HG03442 (cell line): ENCODE data around the gene DPH5.
"Not testable (repeated sequence)": the region's sequence is repeated elsewhere in the genome, so short reads cannot be mapped to it uniquely, and the experiment has no call there.

Source experiments
- ATAC-seq: cut with Tn5 transposase; IDR thresholded peaks from one replicate; pipeline ENCODE4 v1.9.1; 2021; ENCODE audit warnings: mild to moderate bottlenecking, moderate library complexity; ENCODE audit not compliant: unreplicated experiment

The DPH5 gene

GRCh38 chr1:100989306-100990077 is 36.1 kb downstream of the DPH5 start:
- no peak for ATAC-seq

DNA sequence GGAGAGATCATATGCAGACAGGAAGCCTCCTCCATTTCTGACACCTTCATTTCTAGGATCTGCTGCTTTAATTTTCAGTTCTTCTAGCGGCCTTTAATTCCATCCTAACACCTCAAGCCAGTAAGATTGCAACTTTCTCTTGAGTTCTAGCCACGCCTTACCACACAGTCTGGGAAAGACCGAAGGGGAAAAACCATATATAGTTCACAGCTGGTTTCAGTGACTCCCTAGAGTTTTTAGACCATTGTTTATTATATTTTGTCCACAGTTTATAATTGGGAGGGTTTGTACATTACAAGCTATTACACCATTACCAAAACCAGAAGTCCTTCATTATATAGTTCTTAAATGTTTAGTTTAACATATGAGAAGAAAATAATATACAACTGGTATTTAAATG is 37.5 kb downstream of the DPH5 start:
- ATAC-seq, result no peak

GRCh38 chr1:100982793-100983192 is 42.8 kb downstream of the DPH5 start:
- no peak for ATAC-seq

DNA sequence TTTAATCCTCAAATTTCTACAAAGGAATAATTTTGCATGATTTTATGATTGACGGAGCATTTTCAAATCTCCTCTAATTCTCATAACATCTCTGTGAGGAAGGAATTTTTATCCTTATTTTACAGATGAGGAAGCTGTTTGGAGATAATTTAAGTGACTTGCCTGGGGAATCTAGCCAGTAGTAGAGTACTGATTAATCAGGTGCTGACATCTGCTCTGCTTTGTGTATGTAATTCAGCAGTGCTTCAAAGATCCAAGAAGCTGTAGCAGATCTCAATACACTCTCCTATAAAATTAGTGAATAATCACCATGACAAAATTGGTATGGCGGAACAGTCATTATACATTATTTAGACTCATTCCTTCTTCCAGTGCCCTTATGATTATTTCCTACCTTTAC is 46.0 kb downstream of the DPH5 start:
- ATAC-seq, result no peak

- ATAC-seq, result no peak
These were observed 48.6 kb downstream of the DPH5 start for GRCh38 chr1:100976936-100977335.

DNA sequence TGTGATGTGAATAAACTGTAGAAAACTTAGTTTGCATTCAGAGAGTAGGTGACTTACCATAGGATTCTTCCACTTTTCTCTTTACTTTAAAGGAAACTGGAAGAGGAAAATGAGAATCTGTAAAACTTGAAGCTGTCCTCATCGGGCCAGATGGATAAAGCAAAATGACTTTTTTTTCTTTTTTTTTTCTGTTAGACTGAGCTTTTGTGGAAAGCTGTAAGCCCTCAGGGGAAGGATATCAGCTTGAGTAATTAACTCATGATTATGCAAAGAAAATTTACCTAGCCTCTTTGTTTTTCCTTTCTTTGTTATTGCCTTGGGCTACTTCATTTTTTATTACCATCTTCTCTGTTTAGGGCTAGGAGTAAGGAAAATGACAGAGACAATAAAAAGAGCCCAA is 53.4 kb downstream of the DPH5 start:
- no peak for ATAC-seq

- ATAC-seq, result no peak
These were observed 54.6 kb downstream of the DPH5 start for GRCh38 chr1:100971021-100971420.

GRCh38 chr1:100969327-100969726 is 56.3 kb downstream of the DPH5 start:
- ATAC-seq, result no peak

- ATAC-seq, result no peak
These were observed 57.0 kb downstream of the DPH5 start for GRCh38 chr1:100968621-100969020.

- ATAC-seq, result no peak
These were observed 65.5 kb downstream of the DPH5 start for GRCh38 chr1:100960098-100960497.

- no peak for ATAC-seq
These were observed 66.0 kb downstream of the DPH5 start for GRCh38 chr1:100959502-100960060.

DNA sequence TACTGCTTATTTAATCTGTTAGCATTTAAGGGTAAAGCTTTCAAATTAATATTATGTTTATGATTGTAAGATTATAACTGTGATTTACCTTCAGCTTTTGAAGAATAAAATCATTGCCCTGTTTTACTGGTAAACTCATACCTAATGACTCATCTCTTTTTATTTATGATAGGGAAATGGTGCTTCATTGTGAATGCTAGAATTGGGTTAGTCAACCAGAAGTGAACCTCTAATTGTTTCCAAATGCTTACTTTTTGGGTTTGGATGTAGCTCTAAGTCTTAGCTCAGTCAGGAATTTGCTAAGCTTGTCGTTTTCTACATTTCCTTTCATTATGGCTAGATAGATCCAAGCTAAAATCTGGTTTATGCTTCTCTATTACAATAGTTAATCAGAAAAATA is 70.3 kb downstream of the DPH5 start:
- no peak for ATAC-seq

- ATAC-seq, result no peak
These were observed 71.4 kb downstream of the DPH5 start for GRCh38 chr1:100953960-100954730.

DNA sequence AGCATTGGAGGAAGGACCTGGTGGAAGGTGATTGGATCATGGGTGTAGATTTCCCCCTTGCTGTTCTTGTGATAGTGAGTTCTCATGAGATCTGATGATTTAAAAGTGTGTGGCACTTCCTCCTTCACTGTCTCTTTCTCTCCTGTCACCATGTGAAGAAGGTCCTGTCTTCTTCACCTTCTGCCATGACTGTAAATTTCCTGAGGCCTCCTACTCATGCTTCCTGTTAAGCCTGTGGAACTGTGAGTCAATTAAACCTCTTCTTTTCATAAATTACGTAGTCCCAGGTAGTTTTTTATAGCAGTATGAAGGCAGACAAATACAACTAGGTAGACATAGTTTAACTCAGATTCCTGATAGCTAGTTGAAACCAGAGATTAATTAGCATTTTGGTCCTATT is 72.6 kb downstream of the DPH5 start:
- ATAC-seq, result not testable (repeated sequence)

DNA sequence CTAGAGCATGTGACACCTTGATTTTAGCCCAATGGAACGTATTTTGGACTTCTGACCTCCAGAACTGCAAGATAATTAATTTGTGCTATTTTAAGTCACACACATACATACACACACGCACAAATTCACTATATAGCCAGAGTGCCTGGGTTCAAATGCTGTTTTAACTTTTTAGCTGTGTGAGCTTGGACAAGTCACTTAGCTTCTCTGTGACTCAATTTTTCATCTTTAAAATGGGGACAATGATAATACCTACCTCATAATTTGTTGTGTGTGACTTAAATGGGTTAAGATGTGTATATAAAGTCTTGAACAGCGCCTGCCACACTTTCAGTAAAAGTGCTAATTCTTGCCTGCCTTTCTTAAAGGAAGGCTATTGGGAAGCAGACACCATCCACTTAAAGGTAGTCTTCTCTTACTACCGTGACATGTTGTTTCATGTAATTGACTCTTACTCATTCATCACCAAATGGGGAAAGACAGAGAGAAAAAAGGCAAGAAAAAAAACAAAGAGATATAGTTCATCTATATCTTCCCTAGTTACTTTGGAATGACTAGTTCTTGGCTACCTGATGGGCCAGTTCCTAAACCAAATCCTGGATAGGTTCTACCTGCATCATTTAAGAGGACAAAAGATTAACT is 73.4 kb downstream of the DPH5 start:
- ATAC-seq, result no peak

- ATAC-seq, result no peak
These were observed 74.8 kb downstream of the DPH5 start for GRCh38 chr1:100950781-100951180.

GRCh38 chr1:100950337-100950736 is 75.2 kb downstream of the DPH5 start:
- ATAC-seq, result no peak

DNA sequence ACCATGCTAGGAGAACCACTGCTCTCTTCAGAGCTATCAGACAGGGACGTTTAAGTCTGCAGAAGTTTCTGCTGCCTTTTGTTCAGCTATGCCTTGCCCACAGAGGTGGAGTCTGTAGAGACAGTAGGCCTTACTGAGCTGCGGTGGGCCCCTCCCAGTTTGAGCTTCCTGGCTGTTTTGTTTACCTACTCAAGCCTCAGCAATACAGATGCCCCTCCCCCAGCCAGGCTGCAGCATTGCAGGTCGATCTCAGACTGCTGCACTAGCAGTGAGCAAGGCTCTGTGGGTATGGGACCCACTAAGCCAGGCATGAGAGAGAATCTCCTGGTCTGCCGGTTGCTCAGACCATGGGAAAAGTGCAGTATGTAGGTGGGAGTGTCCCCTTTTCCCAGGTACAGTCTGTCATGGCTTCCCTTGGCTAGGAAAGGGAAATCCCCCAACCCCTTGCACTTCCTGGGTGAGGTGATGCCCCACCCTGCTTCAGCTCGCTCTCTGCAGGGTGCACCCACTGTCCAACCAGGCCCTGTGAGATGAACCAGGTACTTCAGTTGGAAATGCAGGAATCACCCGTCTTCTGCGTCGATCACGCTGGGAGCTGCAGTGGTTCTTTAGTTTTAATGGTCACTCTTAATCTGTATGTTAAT is 75.9 kb downstream of the DPH5 start:
- peak; percentile 78 for ATAC-seq

DNA sequence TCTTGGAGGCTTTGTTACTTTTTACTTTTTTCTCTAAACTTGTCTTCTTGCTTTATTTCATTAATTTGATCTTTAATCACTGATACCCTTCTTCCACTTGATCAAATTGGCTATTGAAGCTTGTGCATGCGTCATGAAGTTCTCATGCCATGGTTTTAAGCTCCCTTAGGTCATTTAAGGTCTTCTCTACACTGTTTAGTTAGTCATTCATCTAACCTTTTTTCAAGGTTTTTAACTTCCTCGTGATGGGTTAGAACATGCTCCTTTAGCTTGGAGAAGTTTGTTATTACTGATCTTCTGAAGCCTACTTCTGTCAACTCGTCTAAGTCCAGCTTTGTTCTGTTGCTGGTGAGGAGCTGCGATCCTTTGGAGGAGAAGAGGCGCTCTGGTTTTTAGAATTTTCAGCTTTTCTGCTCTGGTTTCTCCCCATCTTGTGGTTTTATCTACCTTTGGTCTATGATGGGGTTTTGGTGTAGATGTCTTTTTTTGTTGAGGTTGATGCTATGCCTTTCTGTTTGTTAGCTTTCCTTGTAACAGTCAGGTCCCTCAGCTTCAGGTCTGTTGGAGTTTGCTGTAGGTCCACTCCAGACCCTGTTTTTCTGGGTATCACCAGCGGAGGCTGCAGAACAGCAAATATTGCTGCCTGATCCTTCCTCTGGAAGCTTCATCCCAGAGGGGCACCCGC is 76.7 kb downstream of the DPH5 start:
- not testable (repeated sequence) for ATAC-seq

DNA sequence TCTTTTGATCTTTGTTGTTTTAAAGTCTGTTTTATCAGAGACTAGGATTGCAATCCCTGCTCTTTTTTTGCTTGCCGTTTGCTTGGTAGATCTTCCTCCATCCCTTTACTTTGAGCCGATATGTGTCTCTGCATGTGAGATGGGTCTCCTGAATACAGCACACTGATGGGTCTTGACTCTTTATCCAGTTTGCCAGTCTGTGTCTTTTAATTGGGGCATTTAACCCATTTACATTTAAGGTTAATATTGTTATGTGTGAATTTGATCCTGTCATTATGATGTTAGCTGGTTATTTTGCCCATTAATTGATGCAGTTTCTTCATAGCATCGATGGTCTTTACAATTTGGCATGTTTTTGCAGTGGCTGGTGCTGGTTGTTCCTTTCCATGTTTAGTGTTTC is 77.8 kb downstream of the DPH5 start:
- not testable (repeated sequence) for ATAC-seq
